Suprapubic skin (tissue), 4 donors: Measurements from ENCODE around the gene GRM1.

Experiments used
- CTCF ChIP-seq, 2 donors: fragments of 200-600 bp in 1 of 2; fragments of 450-650 bp in 1 of 2; sonication (generic) in 1 of 2; IDR thresholded peaks; one replicate each; pipeline ENCODE4 v1.5.1; 2016 to 2019; ENCODE audit warnings: antibody characterized with exemption in 2 of 2, mild to moderate bottlenecking in 1 of 2, moderate library complexity in 1 of 2
- EP300 ChIP-seq: sonication (generic); formaldehyde crosslinking; IDR thresholded peaks from one replicate; pipeline ENCODE4 v1.6.1; 2017; ENCODE audit warnings: antibody characterized with exemption
- POLR2A ChIP-seq, 2 donors: fragments of 450-650 bp; IDR thresholded peaks; one replicate each; pipeline ENCODE4 v1.6.1; 2017; ENCODE audit warnings: antibody characterized with exemption in 2 of 2, mild to moderate bottlenecking in 2 of 2, moderate library complexity in 2 of 2
- POLR2AphosphoS5 ChIP-seq, 3 donors: sonication (generic); formaldehyde crosslinking; IDR thresholded peaks; one replicate each; pipeline ENCODE4 v1.6.1; 2017; ENCODE audit warnings: antibody characterized with exemption in 3 of 3

- TF ChIP-seq CTCF (IDR thresholded peaks at IDR 0.05) = no peak
- no peak for TF ChIP-seq EP300
- TF ChIP-seq POLR2A (IDR thresholded peaks at IDR 0.05) = no peak
- no peak for TF ChIP-seq POLR2AphosphoS5 (IDR thresholded peaks at IDR 0.05)
Observed at GRCh38 chr6:146092961-146093686, 64.3 kb downstream of the GRM1 start.
